Mucosa of descending colon (tissue), 3 donors: ENCODE results near the gene CLASP2. TPM values are rescaled to one million over a fixed set of nuclear protein-coding genes. Genes with fewer than 3 reads are reported as not detected.
A peak's percentile ranks its signal among the peaks of the same experiment; 100 is the strongest.

Experiments
- ATAC-seq: fragments of 200-7000 bp; cut with Tn5 transposase; one replicate; pipeline ENCODE4 v1.9.1; 2020; ENCODE audit warnings: mild to moderate bottlenecking, moderate library complexity
- DNase-seq, 3 donors: peaks; one replicate each; pipeline ENCODE4 v3.0.0-alpha.2; 2020
- H3K36me3 ChIP-seq: fragments of 200-600 bp; one replicate; pipeline ENCODE4 v1.8.0; 2021; ENCODE audit warnings: low read depth, mild to moderate bottlenecking
- H3K4me1 ChIP-seq: fragments of 200-600 bp; one replicate; pipeline ENCODE4 v1.8.0; 2021; ENCODE audit warnings: low read depth, mild to moderate bottlenecking
- H3K4me3 ChIP-seq: fragments of 200-600 bp; one replicate; pipeline ENCODE4 v1.8.0; 2021; ENCODE audit warnings: mild to moderate bottlenecking
- H3K9me3 ChIP-seq: fragments of 200-600 bp; one replicate; pipeline ENCODE4 v1.8.0; 2021; ENCODE audit warnings: mild to moderate bottlenecking
- intact Hi-C, 2 donors: fragments of 100-400 bp; cut with DNase I in 1 of 2; cut with micrococcal nuclease in 1 of 2; formaldehyde crosslinking; loops; one replicate each; pipeline versions ENCODE4 v1.11.0 to v1.11.1; 2022; cut with DNase I, micrococcal nuclease
- total RNA-seq, 3 donors: library from RNA; stranded (reverse); fragmentation: NEBNext Ultra II Directional in 2 of 3; extraction: Animal tissue kit (Norgen Biotek cat#: 25700) in 2 of 3; gene quantifications; one replicate each; pipeline versions ENCODE4 v1.2.1 to v1.2.4, GENCODE V29; 2021 to 2023
- TF ChIP-seq, protein P1 (sequence below): fragments of 200-600 bp; IDR thresholded peaks from one replicate; pipeline ENCODE4 v1.8.0; 2022; ENCODE audit warnings: antibody characterized with exemption, mild to moderate bottlenecking
- donor health status: DM: no; HTN: no; CAD: no; lungs with moderate emphysema.
- donor health status: DM: no; HTN: no; CAD: no.
- donor health status: DM: no; HTN: yes; CAD: no.

Gene CLASP2
- total RNA-seq, 3 donors from 2014 or later = 33.6 to 66.6 (median 44.5) TPM

DNA sequence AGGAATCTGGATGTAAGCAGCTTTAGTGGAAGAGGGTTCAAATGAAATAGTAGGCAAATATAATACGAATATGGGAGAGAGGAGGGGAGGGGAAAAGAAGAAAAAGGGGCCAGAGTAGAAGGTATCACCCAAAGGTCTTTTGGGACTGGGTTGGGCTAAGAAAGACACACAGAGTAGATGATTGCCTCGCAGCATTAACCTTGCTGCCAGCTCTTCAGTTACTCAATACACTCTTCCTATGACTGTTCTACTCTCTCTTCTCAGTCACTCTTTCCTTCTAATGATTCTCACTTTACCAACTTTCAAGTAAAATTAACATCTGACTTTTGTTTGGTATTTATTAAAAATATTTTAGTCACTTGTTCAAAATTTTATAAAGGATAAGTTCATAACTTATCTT lies 52.8 kb downstream of the CLASP2 start:
- Histone ChIP-seq H3K4me3 (no peak overlapping the region), H3K9me3 (no peaks in the 10 kb centered on the region), H3K4me1 (no peaks in the 10 kb centered on the region), H3K36me3 (no peaks in the 10 kb centered on the region)
- TF ChIP-seq, protein P1, sequence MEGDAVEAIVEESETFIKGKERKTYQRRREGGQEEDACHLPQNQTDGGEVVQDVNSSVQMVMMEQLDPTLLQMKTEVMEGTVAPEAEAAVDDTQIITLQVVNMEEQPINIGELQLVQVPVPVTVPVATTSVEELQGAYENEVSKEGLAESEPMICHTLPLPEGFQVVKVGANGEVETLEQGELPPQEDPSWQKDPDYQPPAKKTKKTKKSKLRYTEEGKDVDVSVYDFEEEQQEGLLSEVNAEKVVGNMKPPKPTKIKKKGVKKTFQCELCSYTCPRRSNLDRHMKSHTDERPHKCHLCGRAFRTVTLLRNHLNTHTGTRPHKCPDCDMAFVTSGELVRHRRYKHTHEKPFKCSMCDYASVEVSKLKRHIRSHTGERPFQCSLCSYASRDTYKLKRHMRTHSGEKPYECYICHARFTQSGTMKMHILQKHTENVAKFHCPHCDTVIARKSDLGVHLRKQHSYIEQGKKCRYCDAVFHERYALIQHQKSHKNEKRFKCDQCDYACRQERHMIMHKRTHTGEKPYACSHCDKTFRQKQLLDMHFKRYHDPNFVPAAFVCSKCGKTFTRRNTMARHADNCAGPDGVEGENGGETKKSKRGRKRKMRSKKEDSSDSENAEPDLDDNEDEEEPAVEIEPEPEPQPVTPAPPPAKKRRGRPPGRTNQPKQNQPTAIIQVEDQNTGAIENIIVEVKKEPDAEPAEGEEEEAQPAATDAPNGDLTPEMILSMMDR = no peak
- ATAC-seq (no peak), DNase-seq (no peak)
- intact Hi-C loops = no loop called here

DNA sequence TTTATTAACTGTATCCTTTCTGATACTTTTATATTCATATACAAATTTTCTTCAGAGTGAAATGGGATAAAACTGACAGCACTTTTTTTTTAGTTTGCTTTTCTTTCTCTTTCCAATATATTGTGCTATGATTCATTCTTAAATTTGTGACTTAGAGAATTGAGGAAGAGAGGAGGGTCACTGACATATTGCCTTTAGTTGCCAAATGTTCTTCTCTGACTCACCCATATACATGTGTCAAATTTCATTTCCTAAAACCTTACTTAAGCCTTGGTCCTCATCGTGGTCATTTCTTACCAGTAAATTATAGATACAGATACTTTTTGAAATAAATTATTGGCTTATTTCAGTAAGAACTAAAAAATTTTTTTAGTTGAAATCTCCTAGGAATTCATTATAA lies 53.9 kb downstream of the CLASP2 start:
- Histone ChIP-seq H3K4me3 (no peak overlapping the region), H3K4me1 (no peaks in the 10 kb centered on the region), H3K9me3 (no peaks in the 10 kb centered on the region), H3K36me3 (no peaks in the 10 kb centered on the region)
- no peak for ATAC-seq
- intact Hi-C loops = no loop called here
- TF ChIP-seq, protein P1 = no peak
- DNase-seq = no peak

DNA sequence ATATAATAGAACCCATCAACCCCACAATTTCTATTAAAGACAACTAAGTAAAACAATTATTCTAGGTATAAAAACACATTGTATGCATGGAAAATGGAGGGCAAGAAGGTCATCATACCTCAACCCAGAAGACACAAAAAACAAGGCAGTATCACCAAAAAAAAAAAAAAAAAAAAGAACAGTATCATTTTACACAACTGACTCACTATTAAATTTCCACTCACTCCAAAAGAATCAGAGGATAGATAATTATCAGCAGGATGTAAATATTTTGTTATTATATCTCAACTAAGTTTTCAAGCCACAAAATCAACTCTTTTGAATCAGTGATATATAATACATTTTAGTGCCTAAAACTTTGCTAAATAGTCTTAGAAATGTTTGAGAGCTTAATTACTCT lies 55.0 kb downstream of the CLASP2 start:
- TF ChIP-seq, protein P1 = no peak
- DNase-seq (no peak), ATAC-seq (no peak)
- no peak overlapping the region for H3K4me3 ChIP-seq
- H3K36me3 ChIP-seq = no peaks in the 10 kb centered on the region
- H3K9me3 ChIP-seq = no peaks in the 10 kb centered on the region
- no peaks in the 10 kb centered on the region for H3K4me1 ChIP-seq
- intact Hi-C loops = no loop called here

DNA sequence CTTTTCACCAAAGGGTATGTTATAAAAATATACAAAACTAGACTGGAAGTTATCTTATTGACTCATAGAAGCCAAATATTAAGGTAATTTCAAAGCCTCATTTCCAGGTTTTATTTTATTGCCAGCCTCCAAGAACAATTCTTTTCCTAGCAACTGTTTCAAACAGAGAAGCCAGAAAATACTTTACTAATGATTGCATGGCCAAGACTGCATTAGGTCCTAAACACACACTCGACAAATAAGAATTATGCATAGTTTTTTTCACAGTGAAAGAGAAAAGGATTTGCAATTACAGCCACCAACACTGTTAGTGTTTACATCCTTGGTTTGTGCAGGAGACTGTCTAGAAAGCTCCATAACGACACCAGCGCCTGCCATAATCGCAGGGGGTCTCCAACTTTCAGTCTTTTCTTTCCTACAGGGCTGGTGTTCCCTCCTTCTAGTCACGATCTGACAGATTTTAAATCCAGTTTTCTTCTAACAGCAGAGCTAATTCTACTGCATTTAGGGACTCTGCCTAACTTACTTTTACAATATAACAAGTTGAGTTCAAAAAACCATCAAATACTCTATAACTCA lies 58.1 kb downstream of the CLASP2 start:
- no peak overlapping the region for H3K4me3 ChIP-seq
- no peak for ATAC-seq
- TF ChIP-seq, protein P1 = no peak
- intact Hi-C loops = no loop called here
- DNase-seq = no peak
- no peaks in the 10 kb centered on the region for H3K36me3 ChIP-seq
- H3K9me3 ChIP-seq = no peaks in the 10 kb centered on the region
- H3K4me1 ChIP-seq = no peaks in the 10 kb centered on the region

DNA sequence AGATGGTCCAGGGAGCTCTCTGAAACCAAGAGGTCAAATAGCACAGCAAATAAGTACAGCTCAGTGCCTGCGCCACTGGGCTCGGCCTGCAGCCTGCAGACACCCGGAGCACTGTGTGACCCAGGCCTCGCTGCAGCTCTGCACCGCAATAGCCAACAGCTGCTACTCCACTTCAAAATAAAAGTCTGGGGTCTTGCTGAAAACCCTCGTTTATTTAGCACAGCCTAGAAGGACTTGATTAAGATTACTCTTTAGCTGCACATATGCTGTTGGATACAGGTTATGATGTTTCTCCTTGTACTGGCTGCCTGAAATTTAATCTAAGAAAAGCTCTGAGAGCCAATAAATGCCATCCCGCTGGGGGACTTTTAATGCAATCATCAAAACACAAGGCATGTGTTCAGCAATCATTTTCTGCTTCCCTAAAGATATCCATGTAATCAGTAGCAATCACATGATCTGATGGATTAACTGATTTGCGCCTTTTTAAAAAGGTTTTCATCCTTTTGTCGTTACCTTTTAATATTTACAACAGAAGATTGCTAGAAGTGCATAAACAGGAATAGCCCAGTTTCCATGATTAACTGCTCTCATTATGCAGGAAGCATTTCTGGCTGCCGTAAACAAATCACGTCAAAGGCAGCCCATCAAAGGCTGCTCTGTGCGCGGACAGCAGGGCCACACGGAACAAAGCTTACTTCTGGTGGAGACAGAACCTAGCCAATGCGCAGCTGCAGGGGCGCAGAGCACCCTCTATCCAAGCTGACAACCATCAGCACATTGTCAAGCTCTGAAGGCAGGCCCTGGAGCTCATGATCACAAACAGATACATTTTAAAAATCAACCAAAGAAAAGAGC lies 58.8 kb downstream of the CLASP2 start:
- TF ChIP-seq, protein P1 = no peak
- intact Hi-C loops = no loop called here
- DNase-seq = peak; percentile 63 to 71 (median 67)
- Histone ChIP-seq H3K4me1 (no peaks in the 10 kb centered on the region), H3K36me3 (no peaks in the 10 kb centered on the region), H3K4me3 (no peak overlapping the region), H3K9me3 (no peaks in the 10 kb centered on the region)
- ATAC-seq = peak; percentile 95
